PC-9 (cell line): ENCODE measurements around the gene DRD1.

Experiments
- EZH2 ChIP-seq: fragments of 200-600 bp; sonication (generic); IDR thresholded peaks from 2 replicates; pipeline ENCODE4 v1.8.0; 2017; ENCODE audit warnings: antibody characterized with exemption, low read depth
- TF ChIP-seq, protein P1 (sequence below): fragments of 200-600 bp; sonication (generic); conservative IDR thresholded peaks from 2 replicates; pipeline ENCODE4 v1.6.1; 2017; ENCODE audit warnings: mixed run types, antibody characterized with exemption, mild to moderate bottlenecking, moderate library complexity

GRCh38 chr5:175394601-175395000 lies 49.4 kb downstream of the DRD1 start:
- TF ChIP-seq, protein P1, sequence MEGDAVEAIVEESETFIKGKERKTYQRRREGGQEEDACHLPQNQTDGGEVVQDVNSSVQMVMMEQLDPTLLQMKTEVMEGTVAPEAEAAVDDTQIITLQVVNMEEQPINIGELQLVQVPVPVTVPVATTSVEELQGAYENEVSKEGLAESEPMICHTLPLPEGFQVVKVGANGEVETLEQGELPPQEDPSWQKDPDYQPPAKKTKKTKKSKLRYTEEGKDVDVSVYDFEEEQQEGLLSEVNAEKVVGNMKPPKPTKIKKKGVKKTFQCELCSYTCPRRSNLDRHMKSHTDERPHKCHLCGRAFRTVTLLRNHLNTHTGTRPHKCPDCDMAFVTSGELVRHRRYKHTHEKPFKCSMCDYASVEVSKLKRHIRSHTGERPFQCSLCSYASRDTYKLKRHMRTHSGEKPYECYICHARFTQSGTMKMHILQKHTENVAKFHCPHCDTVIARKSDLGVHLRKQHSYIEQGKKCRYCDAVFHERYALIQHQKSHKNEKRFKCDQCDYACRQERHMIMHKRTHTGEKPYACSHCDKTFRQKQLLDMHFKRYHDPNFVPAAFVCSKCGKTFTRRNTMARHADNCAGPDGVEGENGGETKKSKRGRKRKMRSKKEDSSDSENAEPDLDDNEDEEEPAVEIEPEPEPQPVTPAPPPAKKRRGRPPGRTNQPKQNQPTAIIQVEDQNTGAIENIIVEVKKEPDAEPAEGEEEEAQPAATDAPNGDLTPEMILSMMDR, result no peak
- no peak for TF ChIP-seq EZH2
